Activated T-cell treated with anti-CD3 and anti-CD28 coated beads, Interleukin-2, amount 50 U/mL, for 24 hours (primary cell): ENCODE results near the gene MIEN1.
"Not testable (repeated sequence)": the region's sequence is repeated elsewhere in the genome, so short reads cannot be mapped to it uniquely, and the experiment has no call there.

Experiments
- DNase-seq: peaks from one replicate; pipeline ENCODE4 v3.0.0-alpha.2; 2020
- H3K27ac Mint-ChIP-seq: 2 replicates; pipeline ENCODE4 v1.8.0; 2020; ENCODE audit warnings: mild to moderate bottlenecking, mixed read lengths
- H3K27me3 Mint-ChIP-seq: 2 replicates; pipeline ENCODE4 v1.8.0; 2020; ENCODE audit warnings: mixed read lengths
- H3K36me3 Mint-ChIP-seq: 2 replicates; pipeline ENCODE4 v1.8.0; 2020; ENCODE audit warnings: low read depth, mixed read lengths
- H3K4me1 Mint-ChIP-seq: 2 replicates; pipeline ENCODE4 v1.8.0; 2020; ENCODE audit warnings: low read depth, mixed read lengths
- H3K4me3 Mint-ChIP-seq: 2 replicates; pipeline ENCODE4 v1.8.0; 2020; ENCODE audit warnings: mild to moderate bottlenecking, moderate library complexity, mixed read lengths
- H3K9me3 Mint-ChIP-seq: 2 replicates; pipeline ENCODE4 v1.8.0; 2020; ENCODE audit warnings: mixed read lengths

Gene MIEN1

DNA sequence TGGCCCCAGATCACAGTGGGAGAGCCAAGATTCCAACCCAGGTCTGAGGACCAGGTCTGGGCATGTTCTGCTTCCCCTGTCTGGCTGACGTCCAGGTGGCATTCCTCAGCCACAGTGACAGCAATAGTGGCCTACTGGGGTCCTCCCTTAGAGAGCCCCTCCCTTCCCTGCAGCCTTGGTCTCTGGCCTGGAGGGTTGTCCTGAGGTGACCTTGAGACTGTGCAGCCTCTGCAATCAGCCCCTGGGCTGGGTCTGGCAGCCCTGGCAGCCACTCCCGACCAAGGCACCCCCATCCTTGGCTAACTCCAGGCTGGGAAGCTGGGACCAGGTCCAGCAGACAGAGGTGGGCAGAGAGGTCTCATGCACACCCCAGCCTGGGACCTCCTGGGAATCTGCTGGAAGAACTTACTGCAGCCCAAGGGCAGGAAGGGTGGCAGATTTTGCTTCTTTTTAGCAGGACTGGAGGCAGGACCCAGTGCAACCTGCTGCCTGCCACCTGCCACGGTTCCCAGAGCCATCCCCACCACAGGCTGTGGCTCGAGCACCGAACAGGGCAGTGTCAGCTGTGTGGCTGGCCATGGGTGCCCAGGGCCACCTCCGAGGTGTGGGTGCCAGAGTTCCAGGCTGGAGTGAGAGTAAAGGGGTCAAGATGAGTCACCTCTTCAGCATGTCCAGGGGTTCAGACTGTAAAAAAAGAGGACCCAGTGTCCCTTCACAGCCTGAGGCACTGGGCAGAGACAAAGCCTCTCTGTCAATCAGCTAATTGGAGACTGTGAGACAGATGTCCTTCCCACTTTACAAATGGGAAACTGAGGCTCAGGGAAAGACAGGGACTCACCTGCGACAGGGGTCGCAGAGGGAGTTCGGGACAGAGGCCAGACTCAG is 20.0 kb upstream of the MIEN1 start:
- Mint-ChIP-seq H3K4me3 (no peak overlapping the region), H3K27me3 (no peaks in the 10 kb centered on the region), H3K27ac (no peak overlapping the region), H3K4me1 (peaks cover 35% of the 10 kb centered on the region), H3K9me3 (no peaks in the 10 kb centered on the region), H3K36me3 (no peaks in the 10 kb centered on the region)
- no peak for DNase-seq

- peaks cover 28% of the 10 kb centered on the region for H3K4me1 Mint-ChIP-seq
- not testable (repeated sequence) for H3K4me3 Mint-ChIP-seq, H3K27me3 Mint-ChIP-seq, H3K36me3 Mint-ChIP-seq, H3K9me3 Mint-ChIP-seq, DNase-seq, H3K27ac Mint-ChIP-seq
These were observed 18.2 kb upstream of the MIEN1 start for GRCh38 chr17:39748444-39749034.

- H3K4me1 Mint-ChIP-seq: peaks cover 20% of the 10 kb centered on the region
- no peaks in the 10 kb centered on the region for H3K36me3 Mint-ChIP-seq
- no peaks in the 10 kb centered on the region for H3K27me3 Mint-ChIP-seq
- H3K9me3 Mint-ChIP-seq: no peaks in the 10 kb centered on the region
- no peak overlapping the region for H3K4me3 Mint-ChIP-seq
- H3K27ac Mint-ChIP-seq: no peak overlapping the region
- DNase-seq: no peak
These were observed 17.4 kb upstream of the MIEN1 start for GRCh38 chr17:39747745-39748144.

- Mint-ChIP-seq H3K27ac (no peak overlapping the region), H3K4me1 (peaks cover 5% of the 10 kb centered on the region), H3K9me3 (no peaks in the 10 kb centered on the region), H3K4me3 (no peak overlapping the region), H3K27me3 (peaks cover 3% of the 10 kb centered on the region), H3K36me3 (no peaks in the 10 kb centered on the region)
- no peak for DNase-seq
These were observed 15.8 kb upstream of the MIEN1 start for GRCh38 chr17:39746145-39746461.

- Mint-ChIP-seq H3K4me1 (peaks cover 9% of the 10 kb centered on the region), H3K4me3 (no peak overlapping the region), H3K27me3 (peaks cover 7% of the 10 kb centered on the region), H3K9me3 (no peaks in the 10 kb centered on the region), H3K36me3 (no peaks in the 10 kb centered on the region), H3K27ac (no peak overlapping the region)
- DNase-seq: no peak
These were observed 15.2 kb upstream of the MIEN1 start for GRCh38 chr17:39745335-39746144.

DNA sequence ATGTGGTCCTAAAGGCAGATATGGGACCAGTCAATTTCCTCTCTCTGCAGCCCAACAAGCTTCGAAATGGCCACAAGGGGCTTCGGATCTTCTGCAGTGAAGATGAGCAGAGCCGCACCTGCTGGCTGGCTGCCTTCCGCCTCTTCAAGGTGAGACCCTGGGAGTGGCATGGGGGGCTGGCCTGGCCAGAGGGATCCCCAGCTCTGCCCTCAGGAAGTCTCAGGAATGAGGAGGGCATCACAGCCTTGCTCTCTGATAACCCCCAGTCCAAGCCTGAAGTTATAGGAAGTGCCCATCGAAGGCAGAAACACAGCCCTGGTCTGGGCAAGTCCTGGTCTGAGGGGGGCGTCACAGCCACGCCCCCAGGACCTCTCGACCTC is 14.5 kb upstream of the MIEN1 start:
- H3K9me3 Mint-ChIP-seq: no peaks in the 10 kb centered on the region
- H3K27me3 Mint-ChIP-seq: peaks cover 14% of the 10 kb centered on the region
- H3K4me1 Mint-ChIP-seq: peaks cover 16% of the 10 kb centered on the region
- H3K27ac Mint-ChIP-seq: no peak overlapping the region
- no peaks in the 10 kb centered on the region for H3K36me3 Mint-ChIP-seq
- H3K4me3 Mint-ChIP-seq: no peak overlapping the region
- no peak for DNase-seq

GRCh38 chr17:39744075-39744835 is 13.9 kb upstream of the MIEN1 start:
- H3K36me3 Mint-ChIP-seq: no peaks in the 10 kb centered on the region
- H3K9me3 Mint-ChIP-seq: no peaks in the 10 kb centered on the region
- H3K4me3 Mint-ChIP-seq: no peak overlapping the region
- H3K27ac Mint-ChIP-seq: no peak overlapping the region
- DNase-seq: no peak
- H3K27me3 Mint-ChIP-seq: peaks cover 15% of the 10 kb centered on the region
- H3K4me1 Mint-ChIP-seq: peaks cover 19% of the 10 kb centered on the region

DNA sequence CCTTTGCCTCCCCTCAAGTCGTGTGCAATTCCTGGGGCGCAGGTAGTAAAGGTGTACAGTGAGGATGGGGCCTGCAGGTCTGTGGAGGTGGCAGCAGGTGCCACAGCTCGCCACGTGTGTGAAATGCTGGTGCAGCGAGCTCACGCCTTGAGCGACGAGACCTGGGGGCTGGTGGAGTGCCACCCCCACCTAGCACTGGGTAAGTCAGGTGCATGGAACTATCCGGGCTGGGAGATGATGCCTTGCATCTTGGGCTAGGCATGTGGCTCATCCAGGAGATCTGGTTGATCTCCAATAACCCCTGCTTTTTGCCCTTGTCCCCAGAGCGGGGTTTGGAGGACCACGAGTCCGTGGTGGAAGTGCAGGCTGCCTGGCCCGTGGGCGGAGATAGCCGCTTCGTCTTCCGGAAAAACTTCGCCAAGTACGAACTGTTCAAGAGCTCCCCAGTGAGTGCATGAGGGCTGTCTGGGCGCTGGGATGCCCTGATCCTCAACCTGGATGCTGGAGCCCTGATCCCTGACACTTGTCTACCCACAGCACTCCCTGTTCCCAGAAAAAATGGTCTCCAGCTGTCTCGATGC is 12.6 kb upstream of the MIEN1 start:
- no peaks in the 10 kb centered on the region for H3K36me3 Mint-ChIP-seq
- no peaks in the 10 kb centered on the region for H3K9me3 Mint-ChIP-seq
- peaks cover 19% of the 10 kb centered on the region for H3K27me3 Mint-ChIP-seq
- H3K4me3 Mint-ChIP-seq: no peak overlapping the region
- no peak overlapping the region for H3K27ac Mint-ChIP-seq
- H3K4me1 Mint-ChIP-seq: peaks cover 24% of the 10 kb centered on the region
- no peak for DNase-seq

DNA sequence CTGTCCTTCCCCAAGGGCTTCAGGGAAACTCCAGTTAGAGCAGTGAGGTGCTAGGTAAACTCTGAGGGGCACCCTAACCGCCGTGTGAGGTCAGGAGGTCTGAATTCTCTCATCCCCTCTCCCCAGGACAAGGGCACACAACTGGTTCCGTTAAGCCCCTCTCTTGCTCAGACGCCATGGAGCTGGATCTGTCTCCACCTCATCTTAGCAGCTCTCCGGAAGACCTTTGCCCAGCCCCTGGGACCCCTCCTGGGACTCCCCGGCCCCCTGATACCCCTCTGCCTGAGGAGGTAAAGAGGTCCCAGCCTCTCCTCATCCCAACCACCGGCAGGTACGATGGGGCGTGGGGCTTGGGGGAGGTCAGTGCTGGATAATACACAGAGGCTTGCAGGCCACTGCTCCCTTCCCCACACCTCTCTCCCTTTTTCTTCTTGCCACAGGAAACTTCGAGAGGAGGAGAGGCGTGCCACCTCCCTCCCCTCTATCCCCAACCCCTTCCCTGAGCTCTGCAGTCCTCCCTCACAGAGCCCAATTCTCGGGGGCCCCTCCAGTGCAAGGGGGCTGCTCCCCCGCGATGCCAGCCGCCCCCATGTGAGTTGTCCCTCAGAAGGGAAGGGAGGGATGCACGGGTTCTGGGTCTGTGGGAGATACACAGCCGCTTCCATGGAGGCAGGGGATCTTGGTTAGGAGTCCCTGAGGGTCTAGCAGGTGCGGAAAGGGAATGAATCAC is 12.0 kb upstream of the MIEN1 start:
- Mint-ChIP-seq H3K4me3 (no peak overlapping the region), H3K4me1 (peaks cover 27% of the 10 kb centered on the region), H3K36me3 (no peaks in the 10 kb centered on the region), H3K27ac (no peak overlapping the region), H3K9me3 (no peaks in the 10 kb centered on the region), H3K27me3 (peaks cover 19% of the 10 kb centered on the region)
- no peak for DNase-seq

- H3K4me3 Mint-ChIP-seq: no peak overlapping the region
These were observed 10.2 kb upstream of the MIEN1 start for GRCh38 chr17:39740357-39741111.

GRCh38 chr17:39739885-39740356 is 9.6 kb upstream of the MIEN1 start:
- no peak overlapping the region for H3K4me3 Mint-ChIP-seq
- no peak for DNase-seq
- peaks cover 27% of the 10 kb centered on the region for H3K4me1 Mint-ChIP-seq
- peaks cover 19% of the 10 kb centered on the region for H3K27me3 Mint-ChIP-seq
- no peaks in the 10 kb centered on the region for H3K36me3 Mint-ChIP-seq
- no peaks in the 10 kb centered on the region for H3K9me3 Mint-ChIP-seq
- no peak overlapping the region for H3K27ac Mint-ChIP-seq

More at GRCh38 chr17:39740357-39741111, 10.2 kb upstream of the MIEN1 start:
- Mint-ChIP-seq H3K27ac (no peak overlapping the region), H3K27me3 (peaks cover 19% of the 10 kb centered on the region), H3K9me3 (no peaks in the 10 kb centered on the region), H3K4me1 (peaks cover 27% of the 10 kb centered on the region), H3K36me3 (no peaks in the 10 kb centered on the region)
- no peak for DNase-seq

DNA sequence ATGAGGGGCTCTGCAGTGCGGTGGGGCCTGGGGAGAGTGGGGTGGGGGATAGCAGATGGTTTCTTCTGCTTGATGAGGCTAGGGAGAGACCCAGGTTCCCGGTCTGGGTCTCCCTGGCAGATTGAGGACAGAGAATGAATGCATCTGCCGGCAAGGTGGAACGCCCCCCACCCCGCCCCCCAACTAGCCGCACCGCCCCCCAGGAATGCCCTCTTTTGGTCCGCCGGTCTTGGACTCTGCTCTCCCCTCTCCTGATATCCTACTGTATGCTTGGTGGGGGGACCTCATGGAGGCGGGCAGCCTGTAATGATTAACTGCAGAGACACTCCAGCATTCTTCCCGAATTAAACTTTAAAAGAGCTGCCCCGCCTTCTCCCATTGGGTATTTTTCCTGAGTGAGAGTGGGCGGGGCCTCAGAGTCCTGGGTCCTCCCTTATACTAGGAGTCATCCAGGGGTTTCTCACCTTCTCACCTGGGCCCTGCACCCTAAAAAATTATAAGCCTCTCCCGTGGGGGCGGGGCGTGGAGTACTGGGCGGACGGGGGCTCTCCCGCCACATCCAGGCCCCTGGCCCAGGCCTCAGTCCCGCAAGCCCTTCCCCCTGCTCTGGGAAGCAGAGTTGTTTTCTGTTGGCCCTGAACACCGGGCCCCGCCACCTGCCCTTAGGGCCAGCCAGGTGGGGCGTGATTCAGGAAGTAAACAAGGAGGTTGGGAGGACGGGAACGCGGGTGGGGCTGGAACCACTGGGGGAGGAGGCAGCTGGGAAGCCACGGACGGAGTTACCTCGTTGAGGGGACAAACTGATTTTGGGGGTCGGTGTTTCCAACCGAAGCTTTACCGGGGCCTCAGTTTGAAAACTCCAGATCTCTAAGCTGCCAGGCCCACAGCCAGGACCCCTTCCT is 8.9 kb upstream of the MIEN1 start:
- no peak overlapping the region for H3K27ac Mint-ChIP-seq
- DNase-seq: no peak
- peaks cover 27% of the 10 kb centered on the region for H3K4me1 Mint-ChIP-seq
- no peaks in the 10 kb centered on the region for H3K9me3 Mint-ChIP-seq
- no peak overlapping the region for H3K4me3 Mint-ChIP-seq
- peaks cover 19% of the 10 kb centered on the region for H3K27me3 Mint-ChIP-seq
- H3K36me3 Mint-ChIP-seq: no peaks in the 10 kb centered on the region
